Mucosa of gallbladder (tissue), 1 donor: Measurements from ENCODE around the gene TCF7. TPM values are rescaled to one million over a fixed set of nuclear protein-coding genes. Genes with fewer than 3 reads are reported as not detected.

Source experiments
- DNase-seq: peaks from one replicate; pipeline ENCODE4 v3.0.0-alpha.2; 2020; ENCODE audit warnings: low spot score
- total RNA-seq: library from RNA; stranded (reverse); gene quantifications from one replicate; pipeline ENCODE4 v1.2.1, GENCODE V29; 2021
- donor health status: DM: no; HTN: no; CAD: no.

Gene TCF7
- total RNA-seq, 1 donor from 2014 or later, result 7.4 TPM

- no peak for DNase-seq
Observed at GRCh38 chr5:134113363-134113889, 1.1 kb upstream of the TCF7 start.

- no peak for DNase-seq
Observed at GRCh38 chr5:134114886-134115805, 665 bp downstream of the TCF7 start.

- DNase-seq, result no peak
Observed at GRCh38 chr5:134115806-134116175, 1.3 kb downstream of the TCF7 start.

DNA sequence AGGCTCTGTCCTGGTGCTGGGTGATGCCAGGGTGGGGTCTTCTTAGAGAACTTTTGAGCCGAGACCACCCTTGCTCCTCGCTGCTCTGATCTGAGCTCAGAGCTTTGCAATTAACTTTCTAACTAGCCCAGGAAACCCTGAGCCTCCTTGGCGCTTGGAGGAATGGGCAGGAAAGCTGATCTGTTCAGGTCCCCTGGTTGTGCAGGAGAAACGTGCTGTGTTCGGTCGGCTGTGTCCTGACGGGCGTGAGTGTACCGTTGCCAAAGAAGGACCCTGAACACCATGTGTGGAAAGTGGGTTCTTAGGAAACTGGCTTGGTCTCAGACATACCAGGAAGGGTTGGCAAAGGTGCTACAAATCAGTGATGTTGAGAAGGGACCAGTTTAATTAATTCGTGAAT is 1.8 kb downstream of the TCF7 start:
- DNase-seq, result no peak

GRCh38 chr5:134116789-134117761 is 2.6 kb downstream of the TCF7 start:
- DNase-seq, result no peak

DNA sequence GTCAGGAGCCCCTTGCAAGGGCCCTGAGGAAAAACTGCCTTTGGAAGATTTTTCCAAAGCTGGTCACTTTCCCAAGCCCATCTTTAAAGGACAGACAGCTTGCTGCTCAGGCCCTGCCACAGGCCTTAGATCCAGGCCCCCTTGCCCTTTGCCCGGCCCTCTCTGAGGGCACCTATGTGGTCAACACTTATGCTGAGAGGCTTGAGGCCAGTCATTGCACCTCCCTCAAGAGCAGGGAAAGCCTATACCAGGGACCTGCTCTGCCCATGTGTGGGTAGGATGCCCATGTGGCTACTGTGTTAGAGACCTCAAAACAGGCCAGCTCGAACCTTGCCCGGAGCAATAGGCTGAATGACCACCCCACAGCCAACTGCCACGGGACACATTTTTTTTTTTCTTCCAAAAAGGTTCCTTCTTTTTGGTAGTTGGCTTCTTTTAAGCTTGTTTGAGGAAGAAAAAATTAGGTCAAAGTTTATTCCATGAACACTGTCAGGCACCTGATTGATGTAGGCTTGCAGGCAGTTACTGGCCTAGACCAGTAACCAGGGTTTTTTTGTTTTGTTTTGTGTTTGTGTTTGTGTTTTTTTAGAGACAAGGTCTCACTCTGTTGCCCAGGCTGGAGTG is 3.8 kb downstream of the TCF7 start:
- DNase-seq, result no peak

DNA sequence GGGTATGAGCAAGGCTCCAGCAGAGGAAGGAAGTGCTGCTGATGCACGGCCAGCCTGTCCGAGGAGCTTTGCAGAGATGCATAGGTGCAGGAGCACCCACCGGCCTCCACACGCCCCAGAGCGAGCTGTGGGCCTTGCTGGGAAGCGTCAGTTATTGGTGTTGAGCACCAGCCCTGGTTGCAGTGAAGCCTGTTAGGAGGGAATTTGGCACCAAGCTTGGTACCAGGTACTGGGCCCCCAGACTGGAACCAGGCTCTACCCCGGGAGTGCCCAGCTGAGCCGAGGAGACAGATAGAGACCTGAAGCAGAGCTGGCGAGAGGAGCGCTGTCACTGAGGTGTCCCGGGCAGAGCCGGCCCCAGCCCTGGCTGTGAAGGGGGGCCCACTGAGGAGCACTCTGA is 5.2 kb downstream of the TCF7 start:
- no peak for DNase-seq

DNA sequence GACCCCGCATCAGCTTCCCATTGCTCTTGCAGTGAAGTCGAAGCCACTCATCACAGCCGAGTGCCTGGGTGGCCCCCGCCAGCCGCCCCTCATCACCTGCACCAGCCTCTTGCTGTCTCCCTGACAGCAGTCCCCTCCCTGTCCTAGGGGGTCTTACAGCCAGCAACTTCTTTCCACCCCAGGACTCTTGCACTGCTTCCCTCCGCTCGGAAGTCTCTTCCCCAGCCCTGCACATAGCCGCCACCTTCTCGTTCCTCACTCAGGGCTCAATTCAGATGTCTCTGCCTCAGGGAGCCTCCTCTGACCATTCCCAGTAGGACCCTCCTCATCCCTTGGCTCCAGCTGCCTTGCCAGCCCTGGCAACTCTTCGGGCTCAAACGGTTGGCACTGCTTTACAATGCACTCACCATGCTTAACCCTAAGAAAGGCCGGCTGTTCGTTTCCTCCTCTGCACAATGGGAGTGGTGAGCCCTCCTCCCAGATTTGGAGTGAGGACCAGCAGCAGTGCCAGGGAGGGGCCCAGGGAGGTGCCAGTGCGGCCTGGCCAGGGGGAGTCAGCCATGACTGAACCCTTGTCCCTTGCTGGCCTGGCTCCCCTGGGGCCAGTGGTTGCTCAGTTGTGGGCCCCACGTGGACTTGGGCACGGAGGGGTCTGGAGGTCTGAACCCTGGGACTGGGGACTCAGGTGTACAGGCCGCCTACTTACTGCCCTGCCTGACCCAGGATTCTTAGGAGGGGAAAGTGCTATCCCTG is 6.1 kb downstream of the TCF7 start:
- DNase-seq, result no peak

DNA sequence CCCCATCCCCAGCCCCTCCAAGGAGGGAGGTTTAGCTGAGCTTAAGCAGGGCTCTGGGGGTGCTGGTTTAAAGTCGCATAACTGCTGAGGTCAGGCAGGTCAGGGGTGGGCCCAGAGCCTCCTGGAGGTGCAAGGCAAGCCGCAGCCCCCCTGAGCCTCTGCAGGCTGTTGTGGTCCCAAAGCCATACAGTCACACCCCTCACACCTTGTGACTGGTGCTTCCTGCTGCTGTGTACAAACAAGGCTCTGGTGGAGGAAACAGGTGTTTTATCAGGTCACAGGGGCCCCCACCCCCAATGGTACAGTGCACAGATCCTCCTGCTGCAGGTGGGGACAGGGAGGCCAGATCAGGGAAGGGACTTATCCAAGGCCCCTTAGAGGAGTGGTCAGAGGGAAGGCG is 8.0 kb downstream of the TCF7 start:
- DNase-seq, result no peak

DNA sequence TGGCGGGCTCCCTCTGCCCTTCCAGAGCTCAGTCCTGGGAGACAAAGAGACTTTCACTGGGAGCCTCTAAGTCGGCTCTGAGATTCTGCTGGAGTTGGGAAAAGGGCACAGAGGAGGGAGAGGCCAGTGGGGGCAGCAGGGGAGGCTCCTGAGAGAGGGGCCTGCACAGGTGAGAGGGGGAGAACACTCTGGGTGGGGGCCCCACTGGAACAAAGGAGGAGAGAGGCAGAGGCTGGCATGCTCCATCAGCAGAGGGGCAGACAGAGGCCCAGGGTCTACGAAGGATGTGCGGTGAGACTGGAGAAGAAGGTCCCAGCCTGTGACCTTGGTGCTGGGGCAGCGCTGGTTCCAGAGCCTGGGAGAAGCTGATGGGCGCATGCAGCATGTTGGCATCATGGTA is 8.9 kb downstream of the TCF7 start:
- DNase-seq, result no peak

- DNase-seq, result no peak
Observed at GRCh38 chr5:134124289-134125038, 10.0 kb downstream of the TCF7 start.

DNA sequence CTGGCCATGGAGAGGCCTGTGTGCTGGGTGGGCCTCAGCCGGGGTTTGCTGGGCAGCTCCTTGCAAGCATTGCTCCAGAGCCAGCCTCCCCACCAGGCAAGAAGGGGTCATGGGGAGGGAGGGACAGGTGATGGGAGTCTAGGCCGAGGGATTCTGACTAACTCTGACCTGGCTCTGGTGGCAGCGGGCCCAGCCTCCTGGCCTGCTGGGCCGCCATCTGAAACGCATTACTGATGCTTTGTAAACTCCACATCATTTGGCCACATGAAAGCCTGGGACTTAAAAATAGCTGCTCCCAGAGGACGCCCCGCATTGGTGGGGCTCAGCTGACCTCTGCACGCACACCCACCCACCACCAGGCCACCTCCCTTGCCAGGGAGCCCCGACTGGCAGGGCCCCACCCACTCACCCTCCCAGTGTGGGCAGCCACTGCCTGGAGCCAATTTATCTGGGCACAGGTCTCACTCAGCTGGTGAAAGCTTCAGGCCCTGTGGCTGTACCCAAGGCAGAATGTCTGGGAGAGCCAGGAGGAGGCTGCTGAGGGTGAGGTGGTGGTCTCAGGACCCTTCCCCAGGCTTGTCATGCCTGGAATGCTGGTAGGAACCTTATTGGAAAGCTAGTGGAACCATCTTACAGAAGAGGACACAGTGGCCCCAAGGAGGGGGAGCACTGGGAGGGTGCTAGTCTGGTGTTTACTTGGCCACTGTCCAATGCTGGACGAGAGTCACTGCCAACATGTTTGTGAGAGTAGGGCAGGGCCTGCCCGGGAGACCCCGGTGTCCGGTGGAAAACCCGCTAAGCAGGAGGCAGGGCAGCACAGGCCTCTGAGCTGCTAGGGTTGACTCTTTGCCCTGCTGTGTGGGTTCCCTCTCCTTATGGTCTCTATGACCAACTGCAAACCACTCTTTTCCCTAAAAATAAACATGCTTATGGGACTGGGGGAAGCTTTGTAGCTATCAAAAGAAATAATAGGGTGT is 10.8 kb downstream of the TCF7 start:
- DNase-seq, result peak; percentile 28

GRCh38 chr5:134127376-134127861 is 12.9 kb downstream of the TCF7 start:
- DNase-seq, result no peak

DNA sequence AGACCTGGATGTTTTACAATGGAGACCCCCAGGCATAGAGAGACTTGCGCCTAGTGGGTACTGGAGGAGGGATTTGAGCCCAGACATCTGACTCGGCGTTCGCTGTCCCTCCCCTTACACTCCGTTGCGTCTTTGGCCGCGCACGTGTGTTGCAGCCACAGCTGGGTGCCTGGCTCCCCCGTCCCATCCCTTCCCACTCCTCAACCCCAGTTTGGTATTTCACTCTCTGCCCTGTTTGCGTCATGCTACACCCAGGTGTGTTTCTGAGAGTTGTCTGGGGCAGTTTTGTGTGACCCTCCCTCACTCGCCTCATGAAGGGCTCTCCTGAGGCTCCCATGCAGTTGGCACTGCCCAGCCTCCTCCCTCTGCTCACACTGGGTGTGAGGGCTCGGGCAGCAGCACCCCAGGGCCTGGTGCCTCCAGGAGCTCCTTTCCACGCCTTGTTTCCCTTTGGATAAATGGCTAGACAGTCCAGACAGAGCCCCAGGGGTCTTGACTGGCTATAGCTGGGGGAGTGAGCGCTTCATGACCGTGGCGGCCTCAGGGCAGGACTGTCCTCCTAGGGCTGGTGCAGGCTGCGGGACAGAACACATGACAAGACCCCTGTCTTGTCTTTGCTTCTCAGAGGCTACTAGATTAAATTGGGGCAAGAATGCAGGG is 13.6 kb downstream of the TCF7 start:
- no peak for DNase-seq

DNA sequence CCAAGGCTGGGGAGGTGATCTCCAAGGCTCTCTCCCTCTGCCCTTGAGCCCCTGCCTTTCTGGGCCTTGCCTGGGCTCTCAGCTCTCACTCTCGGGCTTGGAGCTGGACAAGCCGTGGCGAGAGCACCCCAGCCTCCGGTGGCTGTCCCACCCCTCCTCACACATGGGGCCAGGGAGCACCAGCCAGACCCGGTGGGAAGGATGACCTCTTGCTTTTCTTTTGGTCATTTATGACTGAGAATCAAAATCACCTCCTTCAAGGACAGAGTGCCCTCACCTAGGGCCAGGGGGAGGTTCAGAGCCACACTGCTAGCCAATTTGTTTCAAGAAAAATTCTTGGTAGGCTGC is 14.1 kb downstream of the TCF7 start:
- no peak for DNase-seq

DNA sequence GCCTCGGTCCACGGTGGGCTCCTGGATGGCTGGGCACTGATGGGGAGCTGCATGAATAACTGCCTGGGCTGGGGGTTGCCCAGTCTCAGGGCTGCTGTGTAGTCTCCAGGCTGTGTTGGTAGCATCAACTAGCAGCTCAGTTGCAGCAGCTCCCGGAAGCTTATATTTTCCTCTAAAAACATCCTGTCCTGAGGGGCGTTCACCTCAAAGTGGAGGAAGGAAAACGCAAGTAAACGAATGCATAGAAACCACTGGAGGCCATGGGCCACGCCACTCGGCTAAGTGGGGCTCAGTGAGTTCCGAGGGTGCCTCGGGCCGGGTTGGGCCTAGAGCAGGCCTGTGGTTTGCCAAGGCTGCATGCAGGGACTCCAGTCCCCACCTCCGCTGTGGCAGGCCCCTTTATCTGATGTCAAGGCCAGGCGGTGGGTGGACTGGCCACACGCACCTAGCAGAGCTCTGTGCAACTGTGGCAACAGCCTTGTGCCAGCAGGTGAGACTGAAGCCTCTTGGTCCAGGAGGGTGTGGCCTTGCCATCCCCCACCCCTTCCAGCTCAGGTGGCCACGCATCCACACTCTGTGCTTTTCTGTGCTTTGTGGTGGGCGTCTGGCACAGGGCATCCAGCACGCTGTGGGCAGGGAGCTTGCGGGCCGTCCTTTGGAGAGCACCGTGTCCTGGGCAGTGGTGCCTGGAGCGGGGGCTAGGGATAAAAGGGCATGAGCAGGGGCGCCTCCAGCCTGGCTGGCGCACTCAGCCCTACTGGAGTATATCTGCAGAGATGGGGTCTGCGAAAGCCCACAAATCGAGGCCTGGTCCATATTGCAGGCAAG is 15.1 kb downstream of the TCF7 start:
- no peak for DNase-seq

DNA sequence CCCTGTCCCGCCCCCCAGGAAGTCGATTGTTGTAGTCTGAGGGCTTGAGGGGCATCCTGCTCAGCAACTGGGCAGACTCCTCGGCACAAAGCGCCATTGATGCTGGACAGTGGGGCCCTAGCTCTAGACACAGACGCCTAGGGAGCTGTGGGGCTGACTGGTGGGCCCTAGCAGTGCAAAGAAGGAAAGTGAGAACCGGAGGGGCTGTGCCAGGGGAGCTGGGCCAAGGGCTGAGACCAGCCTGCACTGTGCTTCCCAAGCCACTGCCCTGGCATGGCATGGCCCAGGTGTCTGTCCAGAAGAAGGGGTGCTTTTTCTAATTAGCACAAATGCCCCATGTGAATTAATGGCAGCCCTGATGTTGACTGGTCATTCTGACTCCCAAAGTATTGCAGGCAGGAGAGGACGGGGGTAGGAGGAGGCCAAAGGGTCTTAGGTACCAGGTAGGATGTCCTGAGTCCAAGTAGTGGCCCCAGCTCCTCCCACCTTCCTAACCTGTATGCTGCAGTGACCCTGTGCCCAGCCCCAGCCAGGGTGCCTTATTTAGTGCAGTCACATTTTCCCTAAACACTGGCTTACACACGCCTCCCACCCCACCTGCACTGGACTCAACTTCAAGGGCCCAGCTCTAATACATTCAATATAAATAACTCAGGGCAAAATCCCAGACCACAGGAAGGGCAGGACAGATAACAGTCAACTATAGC is 15.9 kb downstream of the TCF7 start:
- no peak for DNase-seq
